HG03064 (cell line): ENCODE results near the gene KIF16B.
"Not testable (repeated sequence)": the region's sequence is repeated elsewhere in the genome, so short reads cannot be mapped to it uniquely, and the experiment has no call there.

ENCODE experiments used
- ATAC-seq: cut with Tn5 transposase; IDR thresholded peaks from one replicate; pipeline ENCODE4 v1.9.1; 2021; ENCODE audit warnings: low read depth; ENCODE audit not compliant: unreplicated experiment

Gene KIF16B

DNA sequence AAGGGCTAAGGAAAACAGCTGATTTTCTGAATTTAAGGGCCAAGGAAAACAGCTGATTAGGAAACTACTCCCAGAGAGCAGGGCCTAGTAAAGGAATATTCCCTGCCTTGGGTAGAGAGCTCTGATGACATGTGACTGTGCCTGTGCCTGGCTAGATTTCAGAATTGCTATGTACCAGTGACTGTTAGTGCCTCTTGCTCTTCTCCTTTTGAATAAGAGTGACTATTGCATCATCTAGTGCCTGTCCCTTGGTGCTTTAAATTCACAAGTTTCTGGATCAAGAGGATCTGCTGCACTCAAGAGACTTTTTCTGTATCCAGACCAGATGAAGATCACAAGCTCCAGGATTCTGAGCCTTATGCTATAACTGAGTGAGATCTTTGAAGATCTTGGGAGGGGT is 332.9 kb downstream of the KIF16B start:
- no peak for ATAC-seq

DNA sequence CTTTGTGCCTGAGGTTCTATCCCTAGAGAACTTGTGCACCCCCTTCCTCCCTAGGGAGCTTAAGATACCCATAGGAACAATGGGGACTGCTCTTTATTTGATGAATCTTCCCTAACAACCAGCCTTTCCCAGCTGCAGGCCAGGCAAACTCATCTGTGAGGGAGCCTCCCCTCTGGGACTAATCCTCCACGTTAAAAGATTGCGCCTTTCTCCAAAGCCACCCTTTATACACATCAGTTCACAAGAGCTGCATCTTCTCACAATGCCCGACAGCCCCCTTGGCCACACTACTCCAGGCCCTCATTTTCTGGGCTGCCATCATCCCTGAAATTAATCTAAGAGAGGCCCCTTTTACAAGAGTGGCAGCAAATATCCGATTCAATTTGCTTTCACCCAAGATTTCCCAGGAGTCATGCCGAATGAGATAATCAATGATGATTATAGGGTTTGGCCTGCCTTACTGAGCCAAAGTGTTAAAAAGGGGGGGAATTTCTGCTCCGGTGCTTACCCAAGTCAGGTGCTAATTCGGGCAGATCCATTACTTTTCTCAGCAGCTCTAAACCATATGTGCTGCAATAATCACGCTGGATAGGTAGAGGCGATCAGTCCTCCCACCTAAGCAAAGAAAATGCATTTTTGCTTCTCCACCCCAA is 336.5 kb downstream of the KIF16B start:
- ATAC-seq = no peak

DNA sequence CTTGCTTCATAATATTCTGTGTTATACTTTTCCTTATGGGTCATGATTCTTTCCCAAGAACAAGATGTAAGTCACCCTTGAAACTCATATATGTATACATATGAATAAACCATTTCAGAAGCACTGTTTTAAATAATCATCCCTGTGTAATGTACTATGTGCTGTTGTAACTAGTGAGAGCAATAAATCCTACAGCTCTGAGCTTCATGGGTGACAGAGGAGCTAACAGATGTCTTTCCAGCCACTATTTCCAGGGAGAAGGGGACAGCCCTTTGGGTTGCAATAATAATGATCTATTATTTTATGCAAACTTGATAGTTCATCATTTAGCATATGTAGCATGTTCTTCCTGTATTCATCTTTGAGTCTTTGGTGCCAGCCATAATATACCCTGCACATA is 342.8 kb downstream of the KIF16B start:
- no peak for ATAC-seq

DNA sequence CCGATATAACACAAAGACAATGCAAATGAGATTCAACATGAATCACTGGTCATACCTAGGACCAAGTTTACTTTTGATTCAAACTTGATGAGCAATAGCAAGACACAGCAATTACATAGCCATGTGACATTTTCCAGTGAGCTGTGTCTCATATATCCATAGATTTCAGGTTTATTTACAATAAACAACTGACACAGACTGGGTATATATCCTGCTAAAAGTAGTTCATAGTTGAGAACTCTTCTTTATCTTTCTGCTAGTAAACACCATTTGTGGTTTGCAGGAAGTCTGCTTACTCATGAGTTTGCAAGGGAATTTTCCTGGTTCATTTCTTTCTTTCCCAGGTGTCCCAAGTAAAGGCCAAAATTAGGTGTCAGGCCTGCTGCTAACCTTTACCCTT is 343.4 kb downstream of the KIF16B start:
- no peak for ATAC-seq

DNA sequence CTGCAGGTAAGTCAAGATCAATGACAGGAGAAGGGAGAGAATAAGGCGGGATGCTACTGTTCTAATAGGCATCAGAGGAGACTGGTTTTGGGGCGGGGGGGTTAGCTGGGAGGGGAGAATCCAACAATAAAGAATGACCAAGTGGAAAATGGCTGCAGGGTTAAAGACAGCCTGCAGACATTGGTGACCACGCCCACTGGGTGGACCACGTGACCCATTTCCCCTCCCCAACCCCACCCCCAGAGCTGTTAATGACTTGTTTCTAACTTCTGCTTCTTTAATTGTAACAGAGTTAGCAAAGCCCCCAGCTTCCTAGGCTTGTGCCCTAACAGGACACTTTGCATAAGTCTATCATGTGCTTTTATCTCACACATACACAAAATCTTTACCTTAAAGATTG is 344.5 kb downstream of the KIF16B start:
- ATAC-seq = no peak

DNA sequence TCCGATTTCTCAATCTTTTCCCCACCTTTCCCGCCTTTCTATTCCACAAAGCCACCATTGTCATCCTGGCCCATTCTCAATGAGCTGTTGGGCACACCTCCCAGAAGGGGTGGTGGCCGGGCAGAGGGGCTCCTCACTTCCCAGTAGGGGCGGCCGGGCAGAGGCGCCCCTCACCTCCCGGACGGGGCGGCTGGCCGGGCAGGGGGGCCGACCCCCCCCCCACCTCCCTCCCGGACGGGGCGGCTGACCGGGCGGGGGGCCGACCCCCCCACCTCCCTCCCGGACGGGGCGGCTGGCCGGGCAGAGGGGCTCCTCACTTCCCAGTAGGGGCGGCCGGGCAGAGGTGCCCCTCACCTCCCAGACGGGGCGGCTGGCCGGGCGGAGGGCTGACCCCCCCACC is 346.3 kb downstream of the KIF16B start:
- not testable (repeated sequence) for ATAC-seq

DNA sequence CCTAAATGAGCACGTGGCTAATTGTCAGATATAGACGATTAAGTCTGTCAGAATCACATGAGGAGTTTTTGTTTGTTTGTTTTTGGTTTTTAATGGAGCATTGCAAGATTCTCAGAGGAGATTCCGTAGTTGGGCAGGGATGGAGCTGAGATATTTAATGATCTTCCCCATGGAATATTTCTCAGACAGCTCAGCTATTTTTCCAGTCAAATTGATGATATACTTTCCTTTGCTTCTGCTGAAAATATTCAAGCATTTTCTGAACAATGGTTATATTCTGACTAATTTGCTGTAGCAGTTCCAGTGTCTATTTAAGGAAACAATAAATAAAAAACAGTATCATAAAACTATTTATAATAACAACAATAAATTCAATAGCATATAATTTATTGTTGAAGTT is 348.4 kb downstream of the KIF16B start:
- no peak for ATAC-seq

DNA sequence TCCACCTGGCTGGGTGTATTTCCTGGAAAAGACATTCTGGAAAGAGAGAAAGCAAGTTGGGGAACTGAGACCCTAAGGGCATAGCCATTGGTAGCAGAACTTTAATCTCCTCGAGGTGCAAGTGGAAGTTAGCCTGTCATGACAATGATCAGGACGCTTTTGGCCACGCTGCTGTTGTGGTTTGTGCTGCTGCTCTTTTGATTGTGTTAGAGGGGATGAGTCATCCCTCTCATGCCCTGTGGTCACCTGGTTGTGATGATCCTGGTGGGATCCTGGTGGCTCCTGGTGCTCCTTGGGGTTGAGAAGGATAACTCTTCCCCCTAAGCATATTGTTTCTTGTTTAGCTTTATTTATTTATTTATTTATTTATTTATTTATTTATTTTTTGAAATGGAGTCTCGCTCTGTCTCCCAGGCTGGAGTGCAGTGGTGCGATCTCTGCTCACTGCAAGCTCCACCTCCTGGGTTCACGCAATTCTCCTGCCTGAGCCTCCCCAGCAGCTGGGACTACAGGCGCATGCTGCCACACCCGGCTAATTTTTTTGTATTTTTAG is 350.3 kb downstream of the KIF16B start:
- ATAC-seq = no peak
